HEK293 (cell line): ENCODE measurements around the gene OXNAD1.

Experiments used
- CTCF ChIA-PET: fragments of 350-600 bp; formaldehyde crosslinking; extraction: SDS; loops from one replicate; lab custom pipeline; 2021; ENCODE audit warnings: antibody characterized with exemption; lab: Yijun Ruan, JAX
- POLR2A ChIA-PET: fragments of 300-600 bp; formaldehyde crosslinking; extraction: SDS; loops from one replicate; lab custom pipeline; 2020; ENCODE audit warnings: antibody characterized with exemption, inconsistent platforms; lab: Yijun Ruan, JAX
- H3K27ac ChIP-seq: fragments of 200-500 bp; sonication (Bioruptor generic); 2 replicates; pipeline ENCODE4 v1.5.1; 2014; ENCODE audit warnings: low read depth, low read length, control low read depth, inconsistent platforms; ENCODE audit errors: extremely low read depth
- H3K36me3 ChIP-seq, 2 experiments: fragments of 200-500 bp in 1 of 2; sonication (Bioruptor generic) in 1 of 2; 1 replicate in 1 of 2; 2 replicates in 1 of 2; pipeline ENCODE4 v1.5.1; 2014 to 2017; ENCODE audit warnings: inconsistent platforms in 2 of 2, low read length in 2 of 2; ENCODE audit not compliant: control insufficient read depth in 2 of 2, insufficient read depth in 1 of 2
- H3K4me1 ChIP-seq: fragments of 200-500 bp; sonication (Bioruptor generic); 2 replicates; pipeline ENCODE4 v1.5.1; 2014; ENCODE audit warnings: mild to moderate bottlenecking, low read length, inconsistent platforms; ENCODE audit not compliant: control insufficient read depth, insufficient read depth
- H3K4me3 ChIP-seq: 2 replicates; pipeline ENCODE4 v1.5.1; 2011; ENCODE audit warnings: low read depth, mild to moderate bottlenecking, control low read depth, low read length, moderate library complexity
- H3K9me3 ChIP-seq: fragments of 200-500 bp; sonication (Bioruptor generic); 2 replicates; pipeline ENCODE4 v1.5.1; 2014; ENCODE audit warnings: low read depth, low read length, inconsistent platforms; ENCODE audit not compliant: control insufficient read depth, insufficient read depth
- CTCF ChIP-seq: fragments of 450-650 bp; formaldehyde crosslinking; IDR thresholded peaks from 2 replicates; pipeline ENCODE4 v1.5.1; 2016; ENCODE audit warnings: missing biosample characterization, missing genetic modification characterization
- HIC1 ChIP-seq: fragments of 450-650 bp; formaldehyde crosslinking; IDR thresholded peaks from 2 replicates; pipeline ENCODE4 v1.5.1; 2016; ENCODE audit warnings: missing biosample characterization, missing genetic modification characterization
- MEIS1 ChIP-seq: sonication (generic); formaldehyde crosslinking; IDR thresholded peaks from 2 replicates; pipeline ENCODE4 v1.8.1; 2022; ENCODE audit warnings: missing genetic modification reagents, mild to moderate bottlenecking, borderline replicate concordance
- OSR2 ChIP-seq: fragments of 450-650 bp; formaldehyde crosslinking; IDR thresholded peaks from 2 replicates; pipeline ENCODE4 v1.5.1; 2016; ENCODE audit warnings: missing biosample characterization, missing genetic modification characterization
- PRDM1 ChIP-seq: fragments of 450-650 bp; formaldehyde crosslinking; IDR thresholded peaks from 2 replicates; pipeline ENCODE4; 2016; ENCODE audit warnings: missing biosample characterization, missing genetic modification characterization
- TCF7L2 ChIP-seq: IDR thresholded peaks from 2 replicates; pipeline ENCODE4 v1.6.1; 2011; ENCODE audit warnings: low read depth, mild to moderate bottlenecking, inconsistent platforms, low read length, moderate library complexity, borderline replicate concordance
- ZBTB48 ChIP-seq: fragments of 450-650 bp; formaldehyde crosslinking; IDR thresholded peaks from 2 replicates; pipeline ENCODE4 v1.5.1; 2016; ENCODE audit warnings: missing biosample characterization, missing genetic modification characterization
- ZBTB49 ChIP-seq: fragments of 450-650 bp; formaldehyde crosslinking; IDR thresholded peaks from 2 replicates; pipeline ENCODE4 v1.5.1; 2016; ENCODE audit warnings: missing biosample characterization, missing genetic modification characterization, low read depth
- ZNF157 ChIP-seq: fragments of 450-650 bp; formaldehyde crosslinking; IDR thresholded peaks from 2 replicates; pipeline ENCODE4 v1.5.1; 2016; ENCODE audit warnings: missing biosample characterization, missing genetic modification characterization
- ZNF19 ChIP-seq: fragments of 450-650 bp; formaldehyde crosslinking; IDR thresholded peaks from 2 replicates; pipeline ENCODE4; 2016; ENCODE audit warnings: missing biosample characterization, missing genetic modification characterization, low read depth
- ZNF239 ChIP-seq: fragments of 450-650 bp; formaldehyde crosslinking; IDR thresholded peaks from 2 replicates; pipeline ENCODE4 v1.5.1; 2016; ENCODE audit warnings: missing biosample characterization, missing genetic modification characterization
- ZNF248 ChIP-seq: fragments of 450-650 bp; formaldehyde crosslinking; IDR thresholded peaks from 2 replicates; pipeline ENCODE4 v1.5.1; 2017; ENCODE audit warnings: missing biosample characterization, missing genetic modification characterization
- ZNF426 ChIP-seq: fragments of 450-650 bp; formaldehyde crosslinking; IDR thresholded peaks from 2 replicates; pipeline ENCODE4 v1.5.1; 2017; ENCODE audit warnings: missing biosample characterization, missing genetic modification characterization, mild to moderate bottlenecking, inconsistent platforms, moderate library complexity
- ZNF433 ChIP-seq: fragments of 450-650 bp; formaldehyde crosslinking; IDR thresholded peaks from 2 replicates; pipeline ENCODE4 v1.5.1; 2016; ENCODE audit warnings: missing biosample characterization, missing genetic modification characterization, low read depth
- ZNF513 ChIP-seq: fragments of 450-650 bp; IDR thresholded peaks from 2 replicates; pipeline ENCODE4 v1.5.1; 2018; ENCODE audit warnings: missing biosample characterization, missing genetic modification characterization
- ZNF555 ChIP-seq: fragments of 450-650 bp; formaldehyde crosslinking; conservative IDR thresholded peaks from 2 replicates; pipeline ENCODE4 v1.5.1; 2017; ENCODE audit warnings: missing biosample characterization, mild to moderate bottlenecking, missing genetic modification characterization, inconsistent platforms
- ZNF600 ChIP-seq: fragments of 450-650 bp; formaldehyde crosslinking; IDR thresholded peaks from 2 replicates; pipeline ENCODE4 v1.5.1; 2016; ENCODE audit warnings: missing biosample characterization, missing genetic modification characterization
- ZNF701 ChIP-seq: fragments of 450-650 bp; formaldehyde crosslinking; IDR thresholded peaks from 2 replicates; pipeline ENCODE4 v1.5.1; 2016; ENCODE audit warnings: missing biosample characterization, missing genetic modification characterization
- ZSCAN4 ChIP-seq: fragments of 450-650 bp; formaldehyde crosslinking; IDR thresholded peaks from 2 replicates; pipeline ENCODE4 v1.5.1; 2017; ENCODE audit warnings: missing biosample characterization, missing genetic modification characterization
- TF ChIP-seq, protein P1 (sequence below): fragments of 450-650 bp; formaldehyde crosslinking; IDR thresholded peaks from 2 replicates; pipeline ENCODE4 v1.5.1; 2016; ENCODE audit warnings: missing biosample characterization, missing genetic modification characterization, low read depth
- TF ChIP-seq, protein P2 (sequence below): fragments of 450-650 bp; formaldehyde crosslinking; IDR thresholded peaks from 2 replicates; pipeline ENCODE4 v1.5.1; 2016; ENCODE audit warnings: missing biosample characterization, missing genetic modification characterization

The OXNAD1 gene

DNA sequence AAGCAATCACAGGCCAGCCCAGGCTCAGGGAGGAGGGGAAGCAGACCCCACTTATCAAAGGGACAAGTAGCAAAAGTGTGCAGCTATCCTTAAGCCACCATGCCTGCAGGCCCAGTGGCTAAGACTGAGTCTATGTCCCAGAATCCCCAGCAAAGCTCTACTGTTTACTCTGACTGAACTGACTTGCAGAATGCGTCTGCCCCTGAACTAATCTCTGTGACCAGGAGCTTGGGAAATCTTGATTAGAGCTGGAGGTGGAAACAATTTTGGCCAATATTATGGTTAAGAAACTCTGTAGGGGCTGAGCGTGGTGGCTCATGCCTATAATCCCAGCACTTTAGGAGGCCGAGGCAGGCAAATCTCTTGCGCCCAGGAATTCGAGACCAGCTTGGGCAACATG is 22.8 kb upstream of the OXNAD1 start (continued):
- TF ChIP-seq ZNF600 (tag by site-specific recombination) (no peak), MEIS1 (no peak), ZBTB49 (tag by site-specific recombination) (no peak), HIC1 (tag by site-specific recombination) (no peak), ZNF19 (tag by site-specific recombination) (no peak), ZNF157 (tag by site-specific recombination) (no peak), ZNF239 (tag by site-specific recombination) (no peak), ZNF248 (tag by site-specific recombination) (no peak), CTCF (no peak), ZNF433 (tag by site-specific recombination) (no peak), ZBTB48 (tag by site-specific recombination) (no peak)
- TF ChIP-seq, all 188 proteins: peak for 0

GRCh38 chr3:16243706-16244490 is 21.1 kb upstream of the OXNAD1 start:
- no peaks in the 10 kb centered on the region for H3K9me3 ChIP-seq
- ChIA-PET POLR2A (no interaction called here), CTCF (interaction anchor here (0.7 to 1.3 kb wide), 10 partner anchors 11 to 1041 kb away, joined by 3 to 8 read pairs (median 3); no protein-coding TSS in a partner anchor)
- TF ChIP-seq ZNF555 (tag by site-specific recombination) (no peak), PRDM1 (tag by site-specific recombination) (no peak), ZNF426 (tag by site-specific recombination) (no peak), ZNF701 (tag by site-specific recombination) (no peak), TCF7L2 (no peak), OSR2 (tag by site-specific recombination) (no peak), ZSCAN4 (no peak), ZNF513 (tag by site-specific recombination) (no peak)
- TF ChIP-seq, protein P1, sequence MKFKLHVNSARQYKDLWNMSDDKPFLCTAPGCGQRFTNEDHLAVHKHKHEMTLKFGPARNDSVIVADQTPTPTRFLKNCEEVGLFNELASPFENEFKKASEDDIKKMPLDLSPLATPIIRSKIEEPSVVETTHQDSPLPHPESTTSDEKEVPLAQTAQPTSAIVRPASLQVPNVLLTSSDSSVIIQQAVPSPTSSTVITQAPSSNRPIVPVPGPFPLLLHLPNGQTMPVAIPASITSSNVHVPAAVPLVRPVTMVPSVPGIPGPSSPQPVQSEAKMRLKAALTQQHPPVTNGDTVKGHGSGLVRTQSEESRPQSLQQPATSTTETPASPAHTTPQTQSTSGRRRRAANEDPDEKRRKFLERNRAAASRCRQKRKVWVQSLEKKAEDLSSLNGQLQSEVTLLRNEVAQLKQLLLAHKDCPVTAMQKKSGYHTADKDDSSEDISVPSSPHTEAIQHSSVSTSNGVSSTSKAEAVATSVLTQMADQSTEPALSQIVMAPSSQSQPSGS (tag by site-specific recombination), result no peak
- TF ChIP-seq, protein P2, sequence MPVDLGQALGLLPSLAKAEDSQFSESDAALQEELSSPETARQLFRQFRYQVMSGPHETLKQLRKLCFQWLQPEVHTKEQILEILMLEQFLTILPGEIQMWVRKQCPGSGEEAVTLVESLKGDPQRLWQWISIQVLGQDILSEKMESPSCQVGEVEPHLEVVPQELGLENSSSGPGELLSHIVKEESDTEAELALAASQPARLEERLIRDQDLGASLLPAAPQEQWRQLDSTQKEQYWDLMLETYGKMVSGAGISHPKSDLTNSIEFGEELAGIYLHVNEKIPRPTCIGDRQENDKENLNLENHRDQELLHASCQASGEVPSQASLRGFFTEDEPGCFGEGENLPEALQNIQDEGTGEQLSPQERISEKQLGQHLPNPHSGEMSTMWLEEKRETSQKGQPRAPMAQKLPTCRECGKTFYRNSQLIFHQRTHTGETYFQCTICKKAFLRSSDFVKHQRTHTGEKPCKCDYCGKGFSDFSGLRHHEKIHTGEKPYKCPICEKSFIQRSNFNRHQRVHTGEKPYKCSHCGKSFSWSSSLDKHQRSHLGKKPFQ (tag by site-specific recombination), result no peak
- no peaks in the 10 kb centered on the region for H3K36me3 ChIP-seq
- H3K4me3 ChIP-seq, result no peak overlapping the region
- H3K4me1 ChIP-seq, result no peaks in the 10 kb centered on the region
- H3K27ac ChIP-seq, result no peak overlapping the region
